ENCODE results near the gene CT47A1.
"Not testable (repeated sequence)": the region's sequence is repeated elsewhere in the genome, so short reads cannot be mapped to it uniquely, and the experiment has no call there.

CT47A1 gene

DNA sequence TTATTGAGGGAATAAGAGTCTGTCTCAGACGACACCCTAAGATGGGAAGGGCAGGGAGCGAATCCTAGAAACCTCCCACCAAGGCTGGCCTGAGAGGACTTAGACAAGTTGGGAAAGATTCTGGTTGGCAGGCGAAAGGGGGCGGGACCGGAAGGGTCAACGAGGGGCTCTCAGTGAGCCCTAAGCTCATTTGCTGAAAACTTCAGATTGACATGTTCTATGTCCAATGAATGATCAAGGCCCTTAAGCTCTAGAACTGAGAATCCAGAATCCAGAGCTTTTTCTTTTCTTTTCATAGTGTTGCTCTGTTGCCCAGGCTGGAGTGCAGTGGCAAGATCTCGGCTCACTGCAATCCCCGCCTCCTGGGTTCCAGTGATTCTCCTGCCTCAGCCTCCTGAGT is at the start of gene CT47A1:
TSS of gene CT47A1 (minus strand) at position 101 of the 400 bp plus-strand sequence. CDS start 231 bp downstream, outside the sequence.
- not testable (repeated sequence) for H3K9me3 ChIP-seq (ENCODE audit: control insufficient read depth in 2 of 2, low read length in 2 of 2); H3K27ac ChIP-seq (ENCODE audit: low read length); H3K4me1 ChIP-seq (ENCODE audit: control insufficient read depth, insufficient read depth, low read length); H3K4me3 ChIP-seq (ENCODE audit: low read length in 2 of 2); H3K36me3 ChIP-seq (ENCODE audit: control insufficient read depth in 2 of 2, insufficient read depth in 2 of 2, low read length in 2 of 2); H3K27me3 ChIP-seq (ENCODE audit: control insufficient read depth in 1 of 2, insufficient read depth in 2 of 2, low read length in 2 of 2); H3K9ac ChIP-seq (ENCODE audit: low read length in 2 of 2)

DNA sequence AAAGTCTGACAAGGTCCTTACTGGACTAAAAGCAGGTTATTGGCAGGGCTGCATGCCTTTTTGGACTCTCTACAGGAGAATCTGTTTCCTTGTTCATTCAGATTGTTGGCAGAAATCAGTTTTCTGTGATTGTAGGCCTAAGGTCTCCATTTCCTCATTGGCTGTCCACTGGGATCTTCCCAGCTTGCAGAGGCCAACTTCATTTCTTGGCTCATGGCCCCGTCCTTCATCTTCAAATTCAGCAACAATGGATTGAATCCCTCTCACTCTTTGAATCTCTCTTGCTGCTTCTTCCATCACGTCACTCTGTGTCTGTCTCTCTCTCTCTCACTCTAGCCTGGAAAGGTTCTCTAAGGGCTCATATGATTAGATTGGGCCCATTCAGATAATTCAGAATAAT is 47.0 kb upstream of the CT47A1 start:
- H3K36me3 ChIP-seq (ENCODE audit: control insufficient read depth in 2 of 2, insufficient read depth in 2 of 2, low read length in 2 of 2) = no peaks in the 10 kb centered on the region
- no peaks in the 10 kb centered on the region for H3K4me1 ChIP-seq (ENCODE audit: control insufficient read depth, insufficient read depth, low read length)
- no peaks in the 10 kb centered on the region for H3K27me3 ChIP-seq (ENCODE audit: control insufficient read depth in 1 of 2, insufficient read depth in 2 of 2, low read length in 2 of 2)
- no peak overlapping the region for H3K9ac ChIP-seq (ENCODE audit: low read length in 2 of 2)
- H3K27ac ChIP-seq (ENCODE audit: low read length) = no peak overlapping the region
- H3K4me3 ChIP-seq (ENCODE audit: low read length in 2 of 2) = no peak overlapping the region
- H3K9me3 ChIP-seq (ENCODE audit: control insufficient read depth in 2 of 2, low read length in 2 of 2) = no peaks in the 10 kb centered on the region

DNA sequence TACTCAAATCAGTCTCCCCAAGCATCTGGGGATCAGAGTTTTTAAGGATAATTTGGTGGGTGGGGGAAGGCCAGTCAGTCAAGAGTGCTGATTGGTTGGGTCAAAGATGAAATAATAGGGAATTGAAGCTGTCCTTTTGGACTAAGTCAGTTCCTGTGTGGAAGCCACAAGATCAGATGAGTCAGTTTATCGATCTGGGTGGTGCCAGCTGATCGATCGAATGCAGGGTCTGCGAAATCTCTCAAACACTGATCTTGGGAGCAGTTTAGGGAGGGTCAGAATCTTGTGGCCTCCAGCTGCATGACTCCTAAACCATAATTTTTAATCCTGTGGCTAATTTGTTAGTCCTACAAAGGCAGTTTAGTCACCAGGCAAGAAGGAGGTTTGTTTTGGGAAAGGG is 44.5 kb upstream of the CT47A1 start:
- Histone ChIP-seq H3K36me3 (ENCODE audit: control insufficient read depth in 2 of 2, insufficient read depth in 2 of 2, low read length in 2 of 2) (no peaks in the 10 kb centered on the region), H3K27ac (ENCODE audit: low read length) (no peak overlapping the region), H3K4me1 (ENCODE audit: control insufficient read depth, insufficient read depth, low read length) (no peaks in the 10 kb centered on the region), H3K4me3 (ENCODE audit: low read length in 2 of 2) (no peak overlapping the region), H3K9me3 (ENCODE audit: control insufficient read depth in 2 of 2, low read length in 2 of 2) (no peaks in the 10 kb centered on the region), H3K27me3 (ENCODE audit: control insufficient read depth in 1 of 2, insufficient read depth in 2 of 2, low read length in 2 of 2) (no peaks in the 10 kb centered on the region), H3K9ac (ENCODE audit: low read length in 2 of 2) (no peak overlapping the region)

DNA sequence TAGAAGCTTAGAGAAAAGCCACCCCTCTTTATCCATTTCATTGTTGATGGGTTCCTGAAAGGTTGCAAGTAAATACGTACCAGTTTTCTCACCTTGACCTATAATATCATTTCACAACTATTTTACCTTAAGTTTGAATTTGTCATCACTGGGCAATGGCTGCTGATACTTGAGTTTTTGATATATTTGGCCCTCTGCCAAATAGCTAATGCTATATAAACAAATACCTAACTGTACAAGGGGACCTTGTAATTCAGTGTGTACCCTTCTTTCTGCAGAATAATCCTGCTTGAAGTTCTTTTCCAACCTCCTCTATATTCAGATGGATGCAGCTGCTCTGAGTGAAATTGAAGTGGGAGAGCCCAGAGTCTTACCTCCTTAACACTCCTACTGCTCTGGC is 42.9 kb upstream of the CT47A1 start:
- H3K27ac ChIP-seq (ENCODE audit: low read length) = no peak overlapping the region
- H3K4me3 ChIP-seq (ENCODE audit: low read length in 2 of 2) = no peak overlapping the region
- no peaks in the 10 kb centered on the region for H3K36me3 ChIP-seq (ENCODE audit: control insufficient read depth in 2 of 2, insufficient read depth in 2 of 2, low read length in 2 of 2)
- H3K9me3 ChIP-seq (ENCODE audit: control insufficient read depth in 2 of 2, low read length in 2 of 2) = no peaks in the 10 kb centered on the region
- H3K27me3 ChIP-seq (ENCODE audit: control insufficient read depth in 1 of 2, insufficient read depth in 2 of 2, low read length in 2 of 2) = no peaks in the 10 kb centered on the region
- no peak overlapping the region for H3K9ac ChIP-seq (ENCODE audit: low read length in 2 of 2)
- no peaks in the 10 kb centered on the region for H3K4me1 ChIP-seq (ENCODE audit: control insufficient read depth, insufficient read depth, low read length)

DNA sequence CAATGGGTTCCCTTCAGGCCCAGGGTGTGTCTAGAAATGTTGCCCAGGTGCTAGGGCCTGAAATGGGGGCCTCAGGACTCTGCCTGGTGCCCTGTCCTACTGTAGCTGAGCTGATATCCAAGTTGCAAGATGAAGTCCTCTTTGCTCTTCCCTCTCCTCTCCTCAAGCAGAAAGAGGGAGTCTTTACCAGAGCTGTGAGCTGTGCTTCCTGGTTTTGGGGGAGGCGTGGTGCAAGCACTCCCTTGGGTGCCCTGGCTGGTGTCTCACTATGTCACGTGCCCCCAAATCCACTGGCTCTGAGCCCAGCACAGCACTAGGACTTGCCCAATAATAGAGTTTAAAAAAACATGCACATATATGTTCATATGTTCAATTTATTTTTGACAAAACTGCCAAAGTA is 29.3 kb upstream of the CT47A1 start:
- Histone ChIP-seq H3K4me3 (ENCODE audit: low read length in 2 of 2) (no peak overlapping the region), H3K36me3 (ENCODE audit: control insufficient read depth in 2 of 2, insufficient read depth in 2 of 2, low read length in 2 of 2) (no peaks in the 10 kb centered on the region), H3K9me3 (ENCODE audit: control insufficient read depth in 2 of 2, low read length in 2 of 2) (no peaks in the 10 kb centered on the region), H3K27me3 (ENCODE audit: control insufficient read depth in 1 of 2, insufficient read depth in 2 of 2, low read length in 2 of 2) (peaks cover 0 to 2% of the 10 kb centered on the region in 2 donors), H3K4me1 (ENCODE audit: control insufficient read depth, insufficient read depth, low read length) (no peaks in the 10 kb centered on the region), H3K27ac (ENCODE audit: low read length) (no peak overlapping the region), H3K9ac (ENCODE audit: low read length in 2 of 2) (no peak overlapping the region)

DNA sequence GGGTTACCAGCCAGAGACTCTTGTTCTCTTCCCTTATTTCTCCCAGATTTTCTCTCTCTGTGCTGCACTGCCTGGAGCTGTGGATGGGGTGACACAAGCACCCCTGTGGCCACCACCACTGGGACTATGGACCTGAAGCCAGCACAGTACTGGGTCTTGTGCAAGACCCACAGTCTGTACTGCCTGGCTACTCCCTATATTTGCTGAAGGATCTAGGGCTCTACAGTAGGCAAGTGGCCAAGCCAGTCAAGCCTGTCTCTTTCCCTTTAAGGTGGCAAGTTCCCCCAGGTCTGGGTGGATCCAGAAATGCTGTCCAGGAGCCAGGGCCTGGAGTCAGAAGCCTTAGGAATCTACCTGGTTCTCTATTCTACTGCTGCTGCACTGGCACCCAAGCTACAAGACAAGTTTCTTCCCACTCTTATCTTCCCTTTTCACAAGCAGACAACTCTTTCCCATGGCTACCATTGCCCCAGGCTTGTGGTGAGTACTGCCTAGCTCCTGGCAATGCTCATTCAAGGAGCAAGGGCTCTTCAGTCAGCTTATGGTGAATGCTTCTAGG is 28.4 kb upstream of the CT47A1 start:
- Histone ChIP-seq H3K27ac (ENCODE audit: low read length) (no peak overlapping the region), H3K36me3 (ENCODE audit: control insufficient read depth in 2 of 2, insufficient read depth in 2 of 2, low read length in 2 of 2) (no peaks in the 10 kb centered on the region), H3K27me3 (ENCODE audit: control insufficient read depth in 1 of 2, insufficient read depth in 2 of 2, low read length in 2 of 2) (peaks cover 0 to 2% of the 10 kb centered on the region in 2 donors), H3K9ac (ENCODE audit: low read length in 2 of 2) (no peak overlapping the region), H3K4me3 (ENCODE audit: low read length in 2 of 2) (no peak overlapping the region), H3K9me3 (ENCODE audit: control insufficient read depth in 2 of 2, low read length in 2 of 2) (no peaks in the 10 kb centered on the region), H3K4me1 (ENCODE audit: control insufficient read depth, insufficient read depth, low read length) (no peaks in the 10 kb centered on the region)

DNA sequence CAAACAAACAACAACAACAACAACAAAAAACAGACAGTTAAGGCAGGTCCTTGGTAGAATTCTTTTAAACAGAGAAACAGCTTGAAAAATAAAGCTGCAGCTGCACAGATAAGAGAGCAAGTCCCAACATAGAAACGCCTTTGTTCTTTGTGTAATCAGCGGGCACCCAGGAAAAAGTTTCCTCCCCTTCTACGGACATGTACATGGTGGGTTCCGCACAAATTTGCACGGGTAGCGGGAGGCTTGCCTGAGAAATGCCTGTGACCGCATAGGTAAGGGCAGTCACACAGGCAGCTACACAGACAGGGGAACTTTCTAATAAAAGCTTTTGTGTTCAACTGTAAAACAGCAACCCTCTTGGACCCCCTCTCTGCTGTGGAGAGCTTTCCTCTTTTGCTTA is 25.7 kb upstream of the CT47A1 start:
- Histone ChIP-seq H3K9me3 (ENCODE audit: control insufficient read depth in 2 of 2, low read length in 2 of 2) (no peaks in the 10 kb centered on the region), H3K4me1 (ENCODE audit: control insufficient read depth, insufficient read depth, low read length) (no peaks in the 10 kb centered on the region), H3K27ac (ENCODE audit: low read length) (no peak overlapping the region), H3K36me3 (ENCODE audit: control insufficient read depth in 2 of 2, insufficient read depth in 2 of 2, low read length in 2 of 2) (no peaks in the 10 kb centered on the region), H3K27me3 (ENCODE audit: control insufficient read depth in 1 of 2, insufficient read depth in 2 of 2, low read length in 2 of 2) (peaks cover 0 to 2% of the 10 kb centered on the region in 2 donors), H3K4me3 (ENCODE audit: low read length in 2 of 2) (no peak overlapping the region), H3K9ac (ENCODE audit: low read length in 2 of 2) (no peak overlapping the region)

DNA sequence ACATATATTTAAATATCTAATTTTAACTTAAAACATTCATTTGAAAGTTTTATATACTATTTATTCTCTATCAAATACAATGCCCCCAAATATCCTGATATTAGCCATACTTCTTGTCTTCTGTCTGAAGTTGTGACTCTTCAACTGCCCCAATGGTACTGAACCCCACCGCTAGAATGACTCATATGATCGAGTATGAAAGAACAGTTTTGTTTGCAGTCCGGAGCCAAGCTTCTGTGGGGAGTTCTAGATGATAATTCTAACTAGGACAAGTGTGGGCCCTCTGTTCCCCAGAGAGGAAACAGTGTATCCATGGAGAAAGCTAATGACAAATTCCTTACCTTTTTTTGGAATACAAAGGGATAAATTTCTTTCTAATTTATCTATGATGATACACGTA is 24.7 kb upstream of the CT47A1 start:
- Histone ChIP-seq H3K4me1 (ENCODE audit: control insufficient read depth, insufficient read depth, low read length) (no peaks in the 10 kb centered on the region), H3K9ac (ENCODE audit: low read length in 2 of 2) (no peak overlapping the region), H3K4me3 (ENCODE audit: low read length in 2 of 2) (no peak overlapping the region), H3K27ac (ENCODE audit: low read length) (no peak overlapping the region), H3K27me3 (ENCODE audit: control insufficient read depth in 1 of 2, insufficient read depth in 2 of 2, low read length in 2 of 2) (peaks cover 0 to 2% of the 10 kb centered on the region in 2 donors), H3K9me3 (ENCODE audit: control insufficient read depth in 2 of 2, low read length in 2 of 2) (no peaks in the 10 kb centered on the region), H3K36me3 (ENCODE audit: control insufficient read depth in 2 of 2, insufficient read depth in 2 of 2, low read length in 2 of 2) (no peaks in the 10 kb centered on the region)

DNA sequence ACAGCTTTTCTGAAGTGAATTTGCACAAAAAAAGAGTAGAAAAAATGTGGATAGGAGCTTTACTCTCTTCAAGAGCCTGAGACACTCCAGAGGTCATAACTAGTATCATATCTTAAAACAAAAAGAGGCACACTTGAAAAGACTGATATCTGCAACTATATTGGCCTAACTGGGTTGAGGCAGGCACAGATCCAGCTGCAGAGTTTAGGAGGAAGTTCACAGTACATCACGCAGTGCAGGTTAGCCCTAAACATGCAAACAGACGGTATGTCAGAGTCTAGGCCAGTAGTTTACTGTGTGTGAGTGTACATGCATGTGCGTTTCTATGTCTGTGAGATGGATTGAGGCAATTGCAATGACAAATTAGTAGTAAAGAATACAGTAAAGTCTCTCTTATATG is 24.2 kb upstream of the CT47A1 start:
- no peak overlapping the region for H3K27ac ChIP-seq (ENCODE audit: low read length)
- H3K36me3 ChIP-seq (ENCODE audit: control insufficient read depth in 2 of 2, insufficient read depth in 2 of 2, low read length in 2 of 2) = no peaks in the 10 kb centered on the region
- no peak overlapping the region for H3K9ac ChIP-seq (ENCODE audit: low read length in 2 of 2)
- no peaks in the 10 kb centered on the region for H3K4me1 ChIP-seq (ENCODE audit: control insufficient read depth, insufficient read depth, low read length)
- H3K27me3 ChIP-seq (ENCODE audit: control insufficient read depth in 1 of 2, insufficient read depth in 2 of 2, low read length in 2 of 2) = peaks cover 0 to 1% of the 10 kb centered on the region in 2 donors
- H3K9me3 ChIP-seq (ENCODE audit: control insufficient read depth in 2 of 2, low read length in 2 of 2) = no peaks in the 10 kb centered on the region
- H3K4me3 ChIP-seq (ENCODE audit: low read length in 2 of 2) = no peak overlapping the region

DNA sequence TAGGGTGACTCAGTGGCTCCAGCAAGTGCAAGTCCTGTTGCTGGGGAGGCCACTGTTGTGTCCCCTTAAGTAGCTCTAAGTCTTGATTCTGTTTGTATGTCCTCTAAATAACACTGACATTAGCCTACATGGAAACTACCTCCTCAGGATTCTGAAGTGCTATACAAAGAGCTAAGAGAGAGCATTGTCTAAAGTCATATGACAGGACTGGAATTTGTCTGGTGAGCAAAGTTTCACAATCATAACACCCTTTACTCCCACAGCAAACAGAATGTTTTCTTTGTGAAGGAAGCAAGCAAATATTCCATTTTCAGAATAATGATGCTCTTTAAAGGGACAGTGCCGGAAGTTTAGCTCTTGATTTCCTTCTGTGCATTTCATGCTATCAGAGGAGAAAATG is 23.4 kb upstream of the CT47A1 start:
- Histone ChIP-seq H3K9me3 (ENCODE audit: control insufficient read depth in 2 of 2, low read length in 2 of 2) (no peaks in the 10 kb centered on the region), H3K9ac (ENCODE audit: low read length in 2 of 2) (no peak overlapping the region), H3K4me3 (ENCODE audit: low read length in 2 of 2) (no peak overlapping the region), H3K4me1 (ENCODE audit: control insufficient read depth, insufficient read depth, low read length) (no peaks in the 10 kb centered on the region), H3K36me3 (ENCODE audit: control insufficient read depth in 2 of 2, insufficient read depth in 2 of 2, low read length in 2 of 2) (no peaks in the 10 kb centered on the region), H3K27ac (ENCODE audit: low read length) (no peak overlapping the region), H3K27me3 (ENCODE audit: control insufficient read depth in 1 of 2, insufficient read depth in 2 of 2, low read length in 2 of 2) (no peaks in the 10 kb centered on the region)

DNA sequence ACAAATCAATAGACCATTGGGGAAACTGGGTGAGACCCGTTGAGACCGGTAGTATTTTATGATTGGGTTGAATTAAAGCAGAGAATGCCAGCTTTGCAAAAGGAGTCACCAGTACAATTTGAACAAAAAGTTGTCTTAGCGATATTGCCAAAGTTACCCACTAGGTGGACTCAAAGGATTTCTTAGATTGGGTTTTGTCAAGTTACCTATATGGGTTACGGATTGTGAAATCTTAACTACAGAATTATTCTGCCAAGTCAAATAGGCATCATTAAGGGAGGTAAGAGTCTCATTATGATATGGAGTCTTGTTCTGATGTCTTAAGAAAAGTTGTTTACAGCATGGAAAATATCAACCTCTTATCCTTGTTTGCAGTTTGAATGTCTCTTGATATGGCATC is 15.0 kb upstream of the CT47A1 start:
- no peak overlapping the region for H3K27ac ChIP-seq (ENCODE audit: low read length)
- no peaks in the 10 kb centered on the region for H3K4me1 ChIP-seq (ENCODE audit: control insufficient read depth, insufficient read depth, low read length)
- H3K9me3 ChIP-seq (ENCODE audit: control insufficient read depth in 2 of 2, low read length in 2 of 2) = no peaks in the 10 kb centered on the region
- H3K36me3 ChIP-seq (ENCODE audit: control insufficient read depth in 2 of 2, insufficient read depth in 2 of 2, low read length in 2 of 2) = no peaks in the 10 kb centered on the region
- H3K9ac ChIP-seq (ENCODE audit: low read length in 2 of 2) = no peak overlapping the region
- H3K27me3 ChIP-seq (ENCODE audit: control insufficient read depth in 1 of 2, insufficient read depth in 2 of 2, low read length in 2 of 2) = no peaks in the 10 kb centered on the region
- no peak overlapping the region for H3K4me3 ChIP-seq (ENCODE audit: low read length in 2 of 2)
